Lung (tissue), 12 donors: ENCODE measurements around the gene ZNF587B. TPM values are rescaled to one million over a fixed set of nuclear protein-coding genes. Genes with fewer than 3 reads are reported as not detected.
"Not testable (repeated sequence)": the region's sequence is repeated elsewhere in the genome, so short reads cannot be mapped to it uniquely, and the experiment has no call there.

ENCODE experiments used
- ATAC-seq: fragments of 200-7000 bp; cut with Tn5 transposase; one replicate; pipeline ENCODE4 v1.9.1; 2020; ENCODE audit warnings: moderate number of reproducible peaks; ENCODE audit not compliant: insufficient read depth, low FRiP score
- DNase-seq, 3 donors: peaks; one replicate each; pipeline ENCODE4 v3.0.0-alpha.2; 2013 to 2017
- H3K27ac ChIP-seq, 2 donors: one replicate each; pipeline ENCODE4 v1.5.1; 2013; ENCODE audit warnings: mild to moderate bottlenecking in 2 of 2, moderate library complexity in 2 of 2, control low read depth in 1 of 2, inconsistent platforms in 1 of 2, low read depth in 1 of 2, low read length in 1 of 2
- H3K27me3 ChIP-seq, 3 donors: one replicate each; pipeline ENCODE4 v1.5.1; 2013; ENCODE audit warnings: low read length in 2 of 3; ENCODE audit not compliant: control insufficient read depth in 3 of 3, insufficient read depth in 3 of 3
- H3K36me3 ChIP-seq, 4 donors: one replicate each; pipeline ENCODE4 v1.5.1; 2013; ENCODE audit warnings: low read length in 4 of 4, mild to moderate bottlenecking in 1 of 4, moderate library complexity in 1 of 4; ENCODE audit not compliant: control insufficient read depth in 4 of 4, insufficient read depth in 4 of 4
- H3K4me1 ChIP-seq, 5 donors: one replicate each; pipeline ENCODE4 v1.5.1; 2013; ENCODE audit warnings: low read length in 5 of 5, mild to moderate bottlenecking in 2 of 5, moderate library complexity in 1 of 5; ENCODE audit not compliant: control insufficient read depth in 5 of 5, insufficient read depth in 5 of 5
- H3K4me3 ChIP-seq: one replicate; pipeline ENCODE4 v1.5.1; 2013; ENCODE audit warnings: mild to moderate bottlenecking, control low read depth, moderate library complexity
- H3K9ac ChIP-seq, 2 donors: one replicate each; pipeline ENCODE4 v1.5.1; 2013; ENCODE audit warnings: low read length in 2 of 2, control low read depth in 1 of 2; ENCODE audit not compliant: insufficient read depth in 1 of 2
- H3K9me3 ChIP-seq, 4 donors: one replicate each; pipeline ENCODE4 v1.5.1; 2013; ENCODE audit warnings: low read length in 3 of 4, mild to moderate bottlenecking in 1 of 4, moderate library complexity in 1 of 4; ENCODE audit not compliant: control insufficient read depth in 4 of 4, insufficient read depth in 3 of 4
- WGBS, 2 donors: extraction: QIAGEN DNeasy Blood & Tissue Kit; methylation state at CpG; one replicate each; pipeline ENCODE4 v1.1.7; 2013; 5-methylcytosine and 5-hydroxymethylcytosine counted together
- polyA plus RNA-seq, 2 donors: library from polyadenylated mRNA; stranded (reverse); fragments of 200-250 nt; gene quantifications; one replicate each; pipeline ENCODE4 v1.2.1, GENCODE V29; 2013
- total RNA-seq, 2 donors: library from RNA; depleted of rRNA in 1 of 2; stranded (reverse); fragments of >200 nt in 1 of 2; gene quantifications; one replicate each; pipeline ENCODE4 v1.2.1, GENCODE V29; 2014 to 2021
- TF ChIP-seq, protein P1 (sequence below): IDR thresholded peaks from 2 replicates; pipeline ENCODE4 v1.5.1; 2012; ENCODE audit warnings: mild to moderate bottlenecking; ENCODE audit errors: control extremely low read depth, extremely low read depth
- donor health status: control.
- donor health status: control.
- donor health status: Bipolar disorder and iron deficiency.
- donor health status: healthy.
- donor health status: DM: yes; HTN: yes; CAD: no.

ZNF587B gene
- total and polyA plus RNA-seq, 4 donors, result 4.0 to 31.7 (median 11.4) TPM

DNA sequence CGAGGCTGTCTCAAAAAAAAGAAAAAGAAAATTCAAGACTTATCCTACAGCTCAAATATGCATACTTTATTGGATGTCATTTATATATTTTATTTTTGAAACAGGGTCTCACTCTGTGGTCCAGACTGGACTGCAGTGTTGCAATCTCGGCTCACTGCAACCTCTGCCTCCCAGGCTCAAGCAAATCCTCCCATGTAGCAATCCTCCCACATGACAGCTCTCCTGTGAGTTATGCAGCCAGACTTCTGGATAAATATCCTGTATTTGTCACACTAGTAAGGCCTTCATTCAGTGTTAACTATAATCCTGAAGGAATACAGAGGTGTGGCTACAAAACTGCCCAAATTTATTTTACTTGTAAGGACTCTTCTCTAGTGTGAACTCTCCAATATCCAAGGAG, 22.6 kb upstream of the ZNF587B start:
- Histone ChIP-seq H3K9me3 (peaks cover 0 to 5% (median 0%) of the 10 kb centered on the region in 4 donors), H3K27ac (no peak overlapping the region), H3K36me3 (peaks cover 4 to 22% (median 10%) of the 10 kb centered on the region in 4 donors), H3K4me1 (peaks cover 0 to 19% (median 4%) of the 10 kb centered on the region in 5 donors), H3K4me3 (no peak overlapping the region), H3K27me3 (no peaks in the 10 kb centered on the region), H3K9ac (no peak overlapping the region)
- WGBS, 2 donors, result 90 to 95% methylated on average over 2 of the region's 2 CpGs
- no peak for ATAC-seq
- TF ChIP-seq, protein P1, sequence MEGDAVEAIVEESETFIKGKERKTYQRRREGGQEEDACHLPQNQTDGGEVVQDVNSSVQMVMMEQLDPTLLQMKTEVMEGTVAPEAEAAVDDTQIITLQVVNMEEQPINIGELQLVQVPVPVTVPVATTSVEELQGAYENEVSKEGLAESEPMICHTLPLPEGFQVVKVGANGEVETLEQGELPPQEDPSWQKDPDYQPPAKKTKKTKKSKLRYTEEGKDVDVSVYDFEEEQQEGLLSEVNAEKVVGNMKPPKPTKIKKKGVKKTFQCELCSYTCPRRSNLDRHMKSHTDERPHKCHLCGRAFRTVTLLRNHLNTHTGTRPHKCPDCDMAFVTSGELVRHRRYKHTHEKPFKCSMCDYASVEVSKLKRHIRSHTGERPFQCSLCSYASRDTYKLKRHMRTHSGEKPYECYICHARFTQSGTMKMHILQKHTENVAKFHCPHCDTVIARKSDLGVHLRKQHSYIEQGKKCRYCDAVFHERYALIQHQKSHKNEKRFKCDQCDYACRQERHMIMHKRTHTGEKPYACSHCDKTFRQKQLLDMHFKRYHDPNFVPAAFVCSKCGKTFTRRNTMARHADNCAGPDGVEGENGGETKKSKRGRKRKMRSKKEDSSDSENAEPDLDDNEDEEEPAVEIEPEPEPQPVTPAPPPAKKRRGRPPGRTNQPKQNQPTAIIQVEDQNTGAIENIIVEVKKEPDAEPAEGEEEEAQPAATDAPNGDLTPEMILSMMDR, result no peak
- no peak for DNase-seq

DNA sequence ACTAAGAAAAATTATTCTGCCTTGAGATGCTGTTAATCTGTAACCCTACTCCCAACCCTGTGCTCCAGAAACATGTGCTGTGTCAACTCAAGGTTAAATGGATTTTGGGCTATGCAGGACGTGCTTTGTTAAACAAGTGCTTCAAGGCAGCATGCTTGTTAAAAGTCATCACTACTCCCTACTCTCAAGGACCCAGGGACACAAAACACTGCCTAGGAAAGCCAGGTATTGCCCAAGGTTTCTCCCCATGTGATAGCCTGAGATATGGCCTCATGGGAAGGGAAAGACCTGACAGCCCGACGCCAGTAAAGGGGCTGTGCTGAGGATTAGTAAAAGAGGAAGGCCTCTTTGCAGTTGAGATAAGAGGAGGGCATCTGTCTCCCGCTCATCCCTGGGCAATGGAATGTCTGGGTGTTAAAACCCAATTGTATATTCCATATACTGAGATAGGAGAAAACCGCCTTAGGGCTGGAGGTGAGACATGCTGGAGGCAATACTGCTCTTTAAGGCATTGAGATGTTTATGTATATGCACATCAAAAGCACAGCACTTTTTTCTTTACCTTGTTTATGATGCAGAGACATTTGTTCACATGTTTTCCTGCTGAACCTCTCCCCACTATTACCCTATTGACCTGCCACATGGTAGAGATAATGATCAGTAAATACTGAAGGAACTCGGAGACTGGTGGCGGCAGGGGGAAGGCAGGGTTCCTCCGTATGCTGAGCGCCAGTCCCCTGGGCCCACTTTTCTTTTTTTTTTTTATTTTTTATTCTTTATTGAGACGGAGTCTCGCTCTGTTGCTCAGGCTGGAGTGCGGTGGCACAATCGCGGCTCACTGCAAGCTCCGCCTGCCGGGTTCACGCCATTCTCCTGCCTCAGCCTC, 19.4 kb upstream of the ZNF587B start:
- peak; percentile 46 to 84 (median 53) for DNase-seq
- not testable (repeated sequence) for ATAC-seq, H3K9me3 ChIP-seq, H3K9ac ChIP-seq, H3K4me3 ChIP-seq, H3K27me3 ChIP-seq
- WGBS, 2 donors, result 74 to 80% methylated on average over 17 of the region's 17 CpGs
- Histone ChIP-seq H3K4me1 (peaks cover 0 to 16% (median 2%) of the 10 kb centered on the region in 5 donors), H3K27ac (peak overlapping the region in 1 of 2 donors; percentile 33), H3K36me3 (peaks cover 5 to 20% (median 11%) of the 10 kb centered on the region in 4 donors)

DNA sequence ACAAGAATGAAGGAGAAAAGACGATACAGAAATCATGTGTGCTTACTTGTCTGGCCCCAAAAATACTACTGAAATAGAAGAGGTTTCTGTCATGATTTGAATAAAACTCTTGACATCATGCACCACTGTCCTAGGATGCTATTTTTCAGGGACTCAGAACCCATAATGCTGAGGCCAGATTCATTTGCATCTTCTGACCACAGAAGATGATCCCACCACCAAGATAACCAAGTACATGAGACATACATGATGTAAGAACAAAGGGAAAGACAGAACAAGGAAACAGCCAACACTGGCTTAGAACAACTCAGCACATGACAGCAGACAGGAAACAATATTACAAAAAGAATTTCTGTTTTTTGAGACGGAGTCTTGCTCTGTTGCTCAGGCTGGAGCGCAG, 17.9 kb upstream of the ZNF587B start:
- no peak overlapping the region for H3K4me3 ChIP-seq
- no peak for ATAC-seq
- H3K27me3 ChIP-seq, result no peaks in the 10 kb centered on the region
- H3K9ac ChIP-seq, result no peak overlapping the region
- peaks cover 0 to 16% (median 3%) of the 10 kb centered on the region in 5 donors for H3K4me1 ChIP-seq
- H3K9me3 ChIP-seq, result peaks cover 0 to 3% (median 0%) of the 10 kb centered on the region in 4 donors
- no peak for DNase-seq
- 50 to 79% methylated on average over 3 of the region's 3 CpGs for WGBS, 2 donors
- H3K36me3 ChIP-seq, result peaks cover 5 to 17% (median 11%) of the 10 kb centered on the region in 4 donors
- TF ChIP-seq, protein P1, result no peak
- H3K27ac ChIP-seq, result no peak overlapping the region

DNA sequence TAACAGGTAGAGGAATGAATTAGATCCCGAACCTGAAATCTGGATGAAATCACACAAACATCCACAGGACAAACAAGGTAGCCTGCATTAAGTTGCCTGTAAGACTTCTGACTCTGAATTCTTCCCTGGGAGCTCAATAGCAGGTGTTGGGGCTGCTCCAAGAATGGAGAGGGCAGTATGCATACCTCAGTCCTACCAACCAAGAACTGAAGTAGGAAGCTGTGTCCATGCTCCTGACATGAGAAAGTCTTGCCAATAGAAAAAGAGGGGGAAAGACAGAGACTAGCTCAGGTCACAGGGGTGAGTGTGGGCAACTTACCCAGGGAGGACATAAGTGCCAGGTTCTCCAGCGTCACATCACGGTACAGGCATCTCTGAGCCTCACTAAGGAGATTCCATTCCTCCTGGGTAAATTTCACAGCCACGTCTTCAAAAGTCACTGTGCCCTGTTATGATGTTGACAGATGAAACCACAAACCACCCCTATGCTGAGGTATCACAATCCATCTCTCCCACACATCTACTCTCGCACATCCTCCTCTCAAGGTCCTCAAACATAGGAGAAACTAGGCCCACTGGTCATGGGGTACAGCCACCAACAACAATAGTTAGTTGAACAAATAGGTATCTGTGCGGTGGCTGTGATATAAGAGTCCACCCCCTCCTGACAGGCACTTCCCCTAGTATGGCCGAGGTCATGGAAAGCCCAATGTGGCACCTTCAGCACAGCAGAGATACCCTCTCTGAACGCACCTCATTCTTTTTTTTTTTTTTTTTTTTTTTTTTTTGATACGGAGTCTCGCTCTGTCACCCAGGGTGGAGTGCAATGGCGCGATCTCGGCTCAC, 16.9 kb upstream of the ZNF587B start:
- not testable (repeated sequence) for H3K27me3 ChIP-seq, H3K27ac ChIP-seq, H3K9me3 ChIP-seq, H3K9ac ChIP-seq, ATAC-seq, H3K4me3 ChIP-seq
- 77 to 80% methylated on average over 11 to 13 of the region's 13 CpGs for WGBS, 2 donors
- peak in 1 of 3 donors; percentile 52 for DNase-seq
- H3K36me3 ChIP-seq, result peaks cover 5 to 14% (median 9%) of the 10 kb centered on the region in 4 donors
- H3K4me1 ChIP-seq, result peaks cover 0 to 16% (median 3%) of the 10 kb centered on the region in 5 donors
